ENCODE measurements around the gene RASGRP4. TPM values are rescaled to one million over a fixed set of nuclear protein-coding genes. Genes with fewer than 3 reads are reported as not detected.

RASGRP4 gene
- total RNA-seq, 1 experiment from 2014 or later: not detected

- no TSS peak for BruUV-seq (replicated peaks)
- H3K4me2 ChIP-seq (ENCODE audit: low read length): no peak overlapping the region
- CTCF ChIA-PET: interaction anchor here (1.8 kb wide), 1 partner anchor 18 kb away, joined by 5 read pairs; the partner anchor contains the start of gene FAM98C
- H3K9ac ChIP-seq (ENCODE audit: low read length): no peak overlapping the region
- TF ChIP-seq ELF1 (IDR thresholded peaks at IDR 0.05; ENCODE audit: borderline replicate concordance, low read depth) (no peak), MAX (IDR thresholded peaks at IDR 0.05) (no peak), RAD21 (IDR thresholded peaks at IDR 0.05; ENCODE audit: low read depth) (no peak), ZNF274 (IDR thresholded peaks at IDR 0.05; ENCODE audit: low read depth, low read length) (no peak), SP1 (IDR thresholded peaks at IDR 0.05; ENCODE audit: low read depth) (no peak), POLR2A (IDR thresholded peaks at IDR 0.05; ENCODE audit: borderline replicate concordance, extremely low read depth, insufficient read depth, insufficient read length) (no peak), YY1 (IDR thresholded peaks at IDR 0.05; ENCODE audit: extremely low read depth, insufficient replicate concordance, low read depth, low read length) (no peak)
- POLR2A ChIA-PET: no interaction called here
- H3K9me3 ChIP-seq (ENCODE audit: control insufficient read depth in 1 of 2, insufficient read depth in 1 of 2, low read depth in 1 of 2, low read length in 2 of 2): no peaks in the 10 kb centered on the region
- no peaks in the 10 kb centered on the region for H3K36me3 ChIP-seq (ENCODE audit: control insufficient read depth in 1 of 2, insufficient read depth in 2 of 2, low read length in 2 of 2)
- H3K27ac ChIP-seq (ENCODE audit: low read depth, low read length): no peak overlapping the region
- no peak overlapping the region for H2AFZ ChIP-seq (ENCODE audit: low read depth, low read length, poor library complexity, severe bottlenecking)
- H3K4me1 ChIP-seq (ENCODE audit: control insufficient read depth in 1 of 2, insufficient read depth in 2 of 2, low read length in 2 of 2): peaks cover 14 to 16% of the 10 kb centered on the region in 2 experiments; a peak in 3 of 4 replicates
- no peaks in the 10 kb centered on the region for H3K27me3 ChIP-seq (ENCODE audit: insufficient read depth, low read length)
- DNase-seq (ENCODE audit: low read depth, low spot score) (no peak), ATAC-seq (no peak)
- no peaks in the 10 kb centered on the region for H3K9me2 ChIP-seq (ENCODE audit: insufficient read depth)
- H3K79me2 ChIP-seq (ENCODE audit: insufficient read depth, low read length): no peaks in the 10 kb centered on the region
- RAD21 ChIA-PET (ENCODE audit: low non-redundant PET in 1 of 2, low total read pairs in 2 of 2, uncharacterized antibody in 2 of 2, unreplicated experiment in 2 of 2): interaction anchor here in 1 of 2 experiments (0.6 kb wide), 1 partner anchor 18 kb away, joined by 4 read pairs; the partner anchor contains the start of gene FAM98C
- intact Hi-C loops (cut with micrococcal nuclease): no loop called here
- no peak overlapping the region for H3K4me3 ChIP-seq (replicated peaks in 1 of 2; ENCODE audit: low read depth in 1 of 2, low read length in 2 of 2)
- no peaks in the 10 kb centered on the region for H4K20me1 ChIP-seq (ENCODE audit: insufficient read depth)
Measured at GRCh38 chr19:38420935-38421334, 5.1 kb downstream of the RASGRP4 start.

- Histone ChIP-seq H3K36me3 (ENCODE audit: control insufficient read depth in 1 of 2, insufficient read depth in 2 of 2, low read length in 2 of 2) (no peaks in the 10 kb centered on the region), H3K9ac (ENCODE audit: low read length) (peak overlapping the region; percentile 43), H4K20me1 (ENCODE audit: insufficient read depth) (no peaks in the 10 kb centered on the region), H2AFZ (ENCODE audit: low read depth, low read length, poor library complexity, severe bottlenecking) (peak overlapping the region; percentile 56), H3K4me2 (ENCODE audit: low read length) (peak overlapping the region; percentile 94), H3K27ac (ENCODE audit: low read depth, low read length) (peak overlapping the region; percentile 21), H3K27me3 (ENCODE audit: insufficient read depth, low read length) (no peaks in the 10 kb centered on the region), H3K9me2 (ENCODE audit: insufficient read depth) (no peaks in the 10 kb centered on the region), H3K4me3 (replicated peaks in 1 of 2; ENCODE audit: low read depth in 1 of 2, low read length in 2 of 2) (peak overlapping the region; percentile 36 to 57), H3K79me2 (ENCODE audit: insufficient read depth, low read length) (no peaks in the 10 kb centered on the region), H3K9me3 (ENCODE audit: control insufficient read depth in 1 of 2, insufficient read depth in 1 of 2, low read depth in 1 of 2, low read length in 2 of 2) (no peaks in the 10 kb centered on the region), H3K4me1 (ENCODE audit: control insufficient read depth in 1 of 2, insufficient read depth in 2 of 2, low read length in 2 of 2) (peaks cover 14 to 16% of the 10 kb centered on the region in 2 experiments; a peak in 3 of 4 replicates)
- ChIA-PET CTCF (no interaction called here), POLR2A (interaction anchor here (0.6 kb wide), 1 partner anchor 15 kb away, joined by 3 read pairs; no protein-coding TSS in a partner anchor), RAD21 (ENCODE audit: low non-redundant PET in 1 of 2, low total read pairs in 2 of 2, uncharacterized antibody in 2 of 2, unreplicated experiment in 2 of 2) (no interaction called here)
- DNase-seq (ENCODE audit: low read depth, low spot score) (peak; percentile 66), ATAC-seq (peak; percentile 93)
- intact Hi-C loops (cut with micrococcal nuclease): no loop called here
- no TSS peak for BruUV-seq (replicated peaks)
- TF ChIP-seq EZH2phosphoT487 (IDR thresholded peaks at IDR 0.05; ENCODE audit: borderline replicate concordance) (no peak), ZNF274 (IDR thresholded peaks at IDR 0.05; ENCODE audit: low read depth, low read length) (no peak), RAD21 (IDR thresholded peaks at IDR 0.05; ENCODE audit: low read depth) (no peak), CTCF (IDR thresholded peaks at IDR 0.05 in 2 of 3, conservative IDR thresholded peaks at IDR 0.05 in 1 of 3; ENCODE audit: borderline replicate concordance in 1 of 3, insufficient read depth in 1 of 3, low read depth in 2 of 3, low read length in 2 of 3) (0 out of 6 replicates have a peak, but pooled peaks of 1 of the 3 experiments have one; percentile 2), ELF1 (IDR thresholded peaks at IDR 0.05; ENCODE audit: borderline replicate concordance, low read depth) (no peak), YY1 (IDR thresholded peaks at IDR 0.05; ENCODE audit: extremely low read depth, insufficient replicate concordance, low read depth, low read length) (no peak), MAX (IDR thresholded peaks at IDR 0.05) (no peak), ATF3 (IDR thresholded peaks at IDR 0.05) (no peak), FOSL1 (IDR thresholded peaks at IDR 0.05; ENCODE audit: low read depth) (no peak), SRF (IDR thresholded peaks at IDR 0.05; ENCODE audit: low read depth) (no peak), CEBPB (IDR thresholded peaks at IDR 0.05; ENCODE audit: low read depth) (no peak), CBX3 (IDR thresholded peaks at IDR 0.05; ENCODE audit: low read depth) (no peak), POLR2A (IDR thresholded peaks at IDR 0.05; ENCODE audit: borderline replicate concordance, extremely low read depth, insufficient read depth, insufficient read length) (peak; percentile 30), ZFX (IDR thresholded peaks at IDR 0.05) (no peak)
Measured at GRCh38 chr19:38417544-38418506, 8.2 kb downstream of the RASGRP4 start.

All from HCT116 (cell line).